MM.1S (cell line): Measurements from ENCODE around the gene EVA1A.

Experiments used
- DNase-seq: peaks from one replicate; pipeline ENCODE4 v3.0.0-alpha.2; 2015
- H2AFZ ChIP-seq: fragments of 300-600 bp; sonication (generic); 2 replicates; pipeline ENCODE4 v1.6.0; 2016; ENCODE audit warnings: antibody characterized with exemption, low read length
- H3F3A ChIP-seq: fragments of 300-600 bp; sonication (generic); 2 replicates; pipeline ENCODE4 v1.6.1; 2016; ENCODE audit warnings: mild to moderate bottlenecking, antibody characterized with exemption, low read length, moderate library complexity, mixed read lengths; ENCODE audit not compliant: insufficient read depth
- H3K27ac ChIP-seq: fragments of 300-600 bp; sonication (generic); 2 replicates; pipeline ENCODE4 v1.5.1; 2016; ENCODE audit warnings: mild to moderate bottlenecking, low read length
- H3K27me3 ChIP-seq: fragments of 300-600 bp; sonication (generic); replicated peaks from 2 replicates; pipeline ENCODE4 v1.6.0; 2016; ENCODE audit warnings: low read length; ENCODE audit not compliant: insufficient read depth
- H3K36me3 ChIP-seq: fragments of 300-600 bp; sonication (generic); replicated peaks from 2 replicates; pipeline ENCODE4 v1.6.1; 2016; ENCODE audit warnings: mild to moderate bottlenecking, low read length, mixed read lengths; ENCODE audit not compliant: insufficient read depth
- H3K4me1 ChIP-seq: fragments of 300-600 bp; sonication (generic); 2 replicates; pipeline ENCODE4 v1.6.1; 2016; ENCODE audit warnings: low read length, mixed read lengths
- H3K4me2 ChIP-seq: fragments of 300-600 bp; sonication (generic); 2 replicates; pipeline ENCODE4 v1.6.0; 2016; ENCODE audit warnings: low read depth, low read length
- H3K4me3 ChIP-seq: fragments of 300-600 bp; sonication (generic); 2 replicates; pipeline ENCODE4 v1.5.1; 2016; ENCODE audit warnings: low read length, mixed read lengths
- H3K79me2 ChIP-seq: fragments of 300-600 bp; sonication (generic); 2 replicates; pipeline ENCODE4 v1.6.1; 2016; ENCODE audit warnings: mixed run types, low read length, mixed read lengths
- H3K9ac ChIP-seq: fragments of 300-600 bp; sonication (generic); 2 replicates; pipeline ENCODE4 v1.6.1; 2016; ENCODE audit warnings: low read length, mixed read lengths
- H3K9me2 ChIP-seq: fragments of 300-600 bp; sonication (generic); replicated peaks from 2 replicates; pipeline ENCODE4 v1.6.1; 2016; ENCODE audit warnings: mild to moderate bottlenecking, low read length, mixed read lengths; ENCODE audit not compliant: insufficient read depth
- H3K9me3 ChIP-seq: fragments of 300-600 bp; sonication (generic); replicated peaks from 2 replicates; pipeline ENCODE4 v1.6.1; 2016; ENCODE audit warnings: mild to moderate bottlenecking, low read length, mixed read lengths; ENCODE audit not compliant: insufficient read depth
- H4K20me1 ChIP-seq: fragments of 300-600 bp; sonication (generic); 2 replicates; pipeline ENCODE4 v1.6.1; 2016; ENCODE audit warnings: mild to moderate bottlenecking, low read length, moderate library complexity, mixed read lengths; ENCODE audit not compliant: insufficient read depth
- EZH2 ChIP-seq: fragments of 300-600 bp; sonication (generic); optimal IDR thresholded peaks from 2 replicates; pipeline ENCODE3; 2017; ENCODE audit warnings: low read depth, mild to moderate bottlenecking, antibody characterized with exemption, low read length, mixed read lengths
- EZH2phosphoT487 ChIP-seq: fragments of 300-600 bp; sonication (generic); IDR thresholded peaks from 2 replicates; pipeline ENCODE4 v1.6.1; 2018; ENCODE audit warnings: antibody characterized with exemption, low read length
- TF ChIP-seq, protein P1 (sequence below): fragments of 300-600 bp; sonication (generic); IDR thresholded peaks from 2 replicates; pipeline ENCODE4 v1.5.1; 2016; ENCODE audit warnings: antibody characterized with exemption, low read length, mixed read lengths

The EVA1A gene, protein sequence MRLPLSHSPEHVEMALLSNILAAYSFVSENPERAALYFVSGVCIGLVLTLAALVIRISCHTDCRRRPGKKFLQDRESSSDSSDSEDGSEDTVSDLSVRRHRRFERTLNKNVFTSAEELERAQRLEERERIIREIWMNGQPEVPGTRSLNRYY

DNA sequence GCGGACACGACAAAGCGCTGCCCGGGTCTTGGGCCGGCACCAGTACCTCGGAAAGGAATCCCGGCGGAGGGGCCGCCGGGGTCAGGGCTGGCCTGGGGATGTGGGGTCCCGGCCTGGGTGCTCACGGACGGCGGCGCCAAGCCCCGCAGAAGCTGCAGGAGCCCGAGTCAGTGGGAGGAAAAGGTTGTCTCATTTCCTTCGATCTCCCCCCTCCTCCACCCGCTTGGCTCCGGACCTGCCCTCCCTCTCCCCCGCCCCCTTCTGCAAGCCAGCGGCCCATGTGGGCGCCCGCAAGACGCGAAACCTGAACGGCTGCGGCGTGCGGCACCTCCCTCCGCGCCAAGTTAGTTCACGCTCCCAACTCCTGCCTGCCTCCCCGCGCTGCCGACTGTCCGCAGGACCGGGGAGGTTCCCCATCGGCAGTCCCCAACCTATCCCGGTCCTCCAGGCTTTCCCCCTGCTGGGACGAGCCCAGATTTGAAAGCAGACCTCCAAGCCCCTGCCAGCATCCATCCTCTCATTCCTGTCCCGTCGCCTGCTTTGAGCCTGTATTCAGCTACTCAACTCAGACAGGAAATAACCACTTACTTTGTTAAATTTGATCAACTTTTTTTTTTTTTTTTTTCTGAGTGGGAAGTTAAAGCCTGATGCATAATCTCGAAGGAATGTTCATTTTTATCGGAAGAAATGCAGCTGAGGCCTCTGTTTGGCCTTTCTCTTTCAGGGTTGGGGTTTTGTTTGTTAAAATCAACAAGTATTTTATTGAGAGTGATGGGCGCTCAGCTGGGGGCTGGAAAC is at the start of gene EVA1A:
Gene EVA1A (minus strand): TSS at position 172 of the 798 bp plus-strand sequence. CDS start 42,799 bp downstream, outside the sequence.
- peak; percentile 20 for DNase-seq
- no peak within 1 kb of the TSS for H3K9ac ChIP-seq

DNA sequence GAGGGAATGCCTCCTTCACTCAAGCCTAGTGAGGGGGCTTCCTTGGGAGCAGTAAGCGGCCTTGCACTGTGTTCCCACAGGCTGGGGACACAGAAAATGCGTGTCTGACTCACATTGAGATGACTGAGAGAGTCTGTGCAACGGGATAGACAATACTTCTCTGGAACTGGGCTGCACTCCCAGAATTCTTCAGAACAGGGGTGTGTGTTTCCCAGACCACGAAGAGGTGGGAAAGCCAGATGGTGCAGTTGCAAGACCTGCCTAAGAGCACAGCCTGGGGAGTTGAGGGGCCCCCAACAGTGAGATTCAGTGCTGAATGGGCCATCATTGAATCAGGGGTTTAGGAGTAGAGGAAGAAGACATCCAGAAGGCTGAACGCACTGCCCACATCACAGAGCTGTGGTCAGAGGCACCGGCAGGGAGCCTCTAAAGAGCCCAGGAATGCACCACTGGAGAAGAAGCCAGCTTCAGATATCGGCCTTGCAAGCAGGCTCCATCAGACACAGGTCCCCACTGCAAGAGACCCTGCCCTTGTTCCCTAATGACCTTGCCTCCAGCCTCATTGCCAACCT is 49.3 kb upstream of the EVA1A start:
- no peaks in the 10 kb centered on the region for H3K36me3 ChIP-seq
- H3F3A ChIP-seq = no peaks in the 10 kb centered on the region
- H4K20me1 ChIP-seq = no peaks in the 10 kb centered on the region
- H3K9me2 ChIP-seq = no peaks in the 10 kb centered on the region
- no peaks in the 10 kb centered on the region for H3K79me2 ChIP-seq
- no peak overlapping the region for H3K4me2 ChIP-seq
- DNase-seq = no peak
- no peaks in the 10 kb centered on the region for H3K27me3 ChIP-seq
- no peak overlapping the region for H2AFZ ChIP-seq
- H3K4me1 ChIP-seq = no peaks in the 10 kb centered on the region
- TF ChIP-seq EZH2phosphoT487 = no peak
- H3K4me3 ChIP-seq = no peak overlapping the region
- no peak overlapping the region for H3K9ac ChIP-seq
- no peaks in the 10 kb centered on the region for H3K9me3 ChIP-seq
- H3K27ac ChIP-seq = no peak overlapping the region

More for the DNA sequence above, at the start of gene EVA1A:
- H3K4me2 ChIP-seq = peak within 1 kb of the TSS; percentile 63
- H3K4me3 ChIP-seq = peak within 1 kb of the TSS; percentile 52
- H4K20me1 ChIP-seq = no peaks in the 10 kb centered on the region
- no peak within 1 kb of the TSS for H3K27ac ChIP-seq
- no peaks in the 10 kb centered on the region for H3K36me3 ChIP-seq
- H2AFZ ChIP-seq = peak within 1 kb of the TSS; percentile 68
- TF ChIP-seq, protein P1, sequence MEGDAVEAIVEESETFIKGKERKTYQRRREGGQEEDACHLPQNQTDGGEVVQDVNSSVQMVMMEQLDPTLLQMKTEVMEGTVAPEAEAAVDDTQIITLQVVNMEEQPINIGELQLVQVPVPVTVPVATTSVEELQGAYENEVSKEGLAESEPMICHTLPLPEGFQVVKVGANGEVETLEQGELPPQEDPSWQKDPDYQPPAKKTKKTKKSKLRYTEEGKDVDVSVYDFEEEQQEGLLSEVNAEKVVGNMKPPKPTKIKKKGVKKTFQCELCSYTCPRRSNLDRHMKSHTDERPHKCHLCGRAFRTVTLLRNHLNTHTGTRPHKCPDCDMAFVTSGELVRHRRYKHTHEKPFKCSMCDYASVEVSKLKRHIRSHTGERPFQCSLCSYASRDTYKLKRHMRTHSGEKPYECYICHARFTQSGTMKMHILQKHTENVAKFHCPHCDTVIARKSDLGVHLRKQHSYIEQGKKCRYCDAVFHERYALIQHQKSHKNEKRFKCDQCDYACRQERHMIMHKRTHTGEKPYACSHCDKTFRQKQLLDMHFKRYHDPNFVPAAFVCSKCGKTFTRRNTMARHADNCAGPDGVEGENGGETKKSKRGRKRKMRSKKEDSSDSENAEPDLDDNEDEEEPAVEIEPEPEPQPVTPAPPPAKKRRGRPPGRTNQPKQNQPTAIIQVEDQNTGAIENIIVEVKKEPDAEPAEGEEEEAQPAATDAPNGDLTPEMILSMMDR = no peak
- TF ChIP-seq EZH2 (no peak), EZH2phosphoT487 (no peak)
- H3K9me3 ChIP-seq = no peaks in the 10 kb centered on the region
- H3K4me1 ChIP-seq = no peaks in the 10 kb centered on the region
- no peaks in the 10 kb centered on the region for H3K9me2 ChIP-seq
- no peaks in the 10 kb centered on the region for H3F3A ChIP-seq
- H3K27me3 ChIP-seq = no peaks in the 10 kb centered on the region
- no peaks in the 10 kb centered on the region for H3K79me2 ChIP-seq

DNA sequence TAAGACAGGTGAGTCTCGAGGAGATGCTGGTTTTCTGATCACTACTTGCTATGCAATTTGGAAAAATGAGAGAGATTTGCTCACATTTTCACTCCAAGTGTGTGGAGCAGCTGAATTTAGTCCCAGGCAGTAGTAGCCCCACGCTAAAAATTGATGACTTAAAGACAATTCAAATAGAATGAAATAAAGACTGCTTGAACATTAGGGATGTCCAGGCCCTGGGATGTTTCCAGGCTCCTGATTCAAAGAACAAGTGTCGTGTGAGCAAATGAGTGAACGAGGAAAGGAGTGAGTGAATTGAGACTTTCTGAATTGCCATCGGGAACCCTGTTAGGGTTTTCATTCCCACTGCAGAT is 48.6 kb upstream of the EVA1A start:
- H4K20me1 ChIP-seq = no peaks in the 10 kb centered on the region
- no peak overlapping the region for H3K9ac ChIP-seq
- no peak for DNase-seq
- no peaks in the 10 kb centered on the region for H3K9me2 ChIP-seq
- H3K27ac ChIP-seq = no peak overlapping the region
- no peak overlapping the region for H2AFZ ChIP-seq
- H3K4me2 ChIP-seq = no peak overlapping the region
- no peaks in the 10 kb centered on the region for H3K27me3 ChIP-seq
- H3K79me2 ChIP-seq = no peaks in the 10 kb centered on the region
- no peak overlapping the region for H3K4me3 ChIP-seq
- no peaks in the 10 kb centered on the region for H3K4me1 ChIP-seq
- H3K9me3 ChIP-seq = no peaks in the 10 kb centered on the region
- no peaks in the 10 kb centered on the region for H3K36me3 ChIP-seq
- H3F3A ChIP-seq = no peaks in the 10 kb centered on the region
- TF ChIP-seq EZH2 (no peak), EZH2phosphoT487 (no peak)
- TF ChIP-seq, protein P1 = no peak
